LHCN-M2 (cell line): ENCODE results near the gene RAB32. TPM values are rescaled to one million over a fixed set of nuclear protein-coding genes. Genes with fewer than 3 reads are reported as not detected.
A peak's percentile ranks its signal among the peaks of the same experiment; 100 is the strongest.

Source experiments
- DNase-seq: peaks from one replicate; pipeline ENCODE4 v3.0.0-alpha.2; 2012; ENCODE audit warnings: low read depth
- total RNA-seq: library from RNA; depleted of rRNA; stranded (reverse); fragments of >200 nt; gene quantifications from 2 replicates; pipeline ENCODE4 v1.2.3, GENCODE V29; 2014; rRNA removed

Gene RAB32
- total RNA-seq, 1 experiment from 2014 or later, result 72.4 TPM

DNA sequence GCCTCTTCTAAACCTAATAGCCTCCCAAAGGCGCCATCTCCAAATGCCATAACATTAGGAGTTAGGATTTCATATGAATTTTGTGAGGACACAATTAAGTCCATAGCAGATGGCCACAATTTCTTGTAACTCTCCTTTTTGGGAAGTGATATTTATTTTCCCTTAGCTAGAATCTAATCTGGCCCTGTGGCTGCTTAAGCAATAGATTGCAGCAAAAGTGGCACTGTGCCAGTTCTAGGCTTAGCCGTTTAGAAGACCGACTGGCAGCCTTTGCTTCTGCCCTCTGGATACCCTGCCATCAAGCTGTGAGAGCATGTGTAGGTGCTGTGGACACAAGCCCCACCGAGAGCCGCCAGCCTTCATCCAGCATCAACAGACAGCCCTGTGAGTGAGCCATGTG is 39.2 kb downstream of the RAB32 start:
- peak; percentile 12 for DNase-seq

DNA sequence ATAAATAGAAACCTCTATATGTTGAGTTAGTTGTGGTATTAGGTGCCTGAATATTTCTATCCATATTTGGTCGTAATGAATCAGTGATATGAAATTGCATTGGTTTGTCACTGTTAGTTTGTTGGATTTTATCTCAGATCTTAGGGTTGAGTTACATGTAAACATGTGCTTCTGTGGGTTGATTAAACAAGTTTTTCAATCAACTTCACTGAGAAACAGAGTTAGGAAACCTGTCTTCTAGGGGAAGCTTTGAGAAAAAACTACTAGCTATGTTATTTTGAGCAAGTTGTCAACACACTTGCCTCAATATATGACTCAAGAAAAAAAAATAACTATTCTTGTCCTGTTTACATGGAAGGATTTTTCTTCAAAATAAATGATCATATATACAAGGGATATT is 40.3 kb downstream of the RAB32 start:
- no peak for DNase-seq

DNA sequence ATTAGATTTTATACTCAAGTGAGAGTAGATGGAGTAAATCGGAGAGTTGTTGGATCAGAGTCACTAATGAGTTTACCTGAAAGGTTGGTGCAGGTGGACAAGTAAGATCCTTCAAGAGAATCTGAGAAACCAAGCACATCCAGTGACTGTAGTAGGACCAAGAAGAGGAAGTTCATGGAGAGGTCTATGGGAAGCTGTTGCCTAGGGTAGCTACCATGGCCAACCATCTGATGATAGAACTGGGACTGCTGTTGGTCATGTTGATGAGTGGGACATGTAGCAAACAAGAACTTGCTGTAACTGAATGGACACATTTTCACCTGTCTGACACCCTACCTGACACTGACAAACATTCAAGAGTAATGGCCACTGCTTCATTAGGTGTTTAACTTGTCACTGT is 43.8 kb downstream of the RAB32 start:
- no peak for DNase-seq

DNA sequence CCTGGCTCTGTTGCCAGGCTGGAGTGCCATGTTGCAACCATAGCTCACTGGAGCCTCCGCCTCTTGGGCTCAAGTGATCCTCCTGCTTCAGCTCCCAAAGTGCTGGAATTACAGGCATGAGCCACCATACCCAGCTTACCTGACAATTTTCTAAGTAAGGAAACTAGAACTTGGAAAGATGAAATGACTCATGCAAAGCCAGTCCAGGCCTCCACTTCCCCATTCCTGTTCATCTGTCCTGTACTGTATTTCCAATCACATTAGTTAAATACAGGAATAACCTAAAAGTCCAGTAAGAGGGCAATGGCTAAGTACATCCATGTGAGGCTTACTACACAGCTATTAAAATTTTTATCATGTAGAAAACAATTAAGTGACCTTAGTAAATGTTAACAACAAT is 46.9 kb downstream of the RAB32 start:
- DNase-seq, result no peak

DNA sequence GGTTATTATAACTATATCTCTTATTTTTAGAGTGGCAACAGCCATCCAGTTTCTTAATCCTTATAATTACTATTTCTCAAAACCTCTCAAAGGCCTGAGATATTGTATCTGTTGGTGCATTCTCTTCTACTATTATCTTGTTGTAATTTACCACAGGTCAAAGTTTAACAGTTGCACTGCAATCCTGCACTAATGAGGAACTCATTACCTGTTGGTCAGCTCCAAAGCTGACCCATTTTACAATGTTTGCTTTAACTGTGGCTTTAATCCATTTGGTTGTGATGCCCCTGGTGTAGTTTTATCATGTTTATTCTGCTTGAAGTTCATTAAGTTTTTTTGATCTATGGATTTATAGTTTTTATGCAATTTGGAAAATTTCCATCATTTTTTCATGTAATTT is 48.8 kb downstream of the RAB32 start:
- DNase-seq, result no peak

DNA sequence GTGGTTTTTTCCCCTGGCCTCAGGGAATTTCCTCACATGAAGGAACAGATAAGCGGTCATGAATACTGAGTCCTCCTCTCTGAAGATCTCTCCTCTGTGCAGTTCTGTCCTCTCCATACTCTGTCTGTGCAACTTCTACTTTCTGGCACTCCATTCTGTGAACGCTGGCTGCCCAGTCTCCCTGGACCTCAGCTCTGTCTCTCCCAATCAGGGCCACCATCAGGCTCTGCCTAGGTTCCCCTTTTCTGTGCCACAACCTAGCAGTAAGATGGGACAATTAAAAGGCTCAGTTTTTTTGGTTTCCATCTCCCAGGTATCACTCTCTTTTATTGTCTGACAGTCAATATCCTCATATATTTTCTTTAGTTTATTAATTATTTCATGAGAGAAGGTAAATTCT is 50.4 kb downstream of the RAB32 start:
- no peak for DNase-seq

DNA sequence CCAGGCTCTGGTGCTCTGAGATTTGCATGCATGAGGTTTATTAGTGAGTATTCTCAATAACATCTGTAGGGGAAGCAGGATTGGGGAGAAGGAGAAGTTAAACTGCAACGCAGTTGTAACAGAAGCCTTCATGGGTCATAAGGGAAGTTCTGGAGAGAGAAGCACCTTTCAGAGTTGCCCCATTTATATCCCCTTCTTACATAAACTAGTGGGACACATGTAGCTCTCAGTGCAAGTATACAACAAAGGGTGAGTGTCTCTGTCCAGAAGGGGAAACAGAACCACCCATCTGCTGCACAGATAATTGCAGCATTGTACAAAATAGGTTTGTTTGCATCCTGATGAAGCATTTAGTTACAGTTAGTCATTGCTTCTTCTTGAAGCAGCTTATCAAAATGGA is 50.9 kb downstream of the RAB32 start:
- no peak for DNase-seq

DNA sequence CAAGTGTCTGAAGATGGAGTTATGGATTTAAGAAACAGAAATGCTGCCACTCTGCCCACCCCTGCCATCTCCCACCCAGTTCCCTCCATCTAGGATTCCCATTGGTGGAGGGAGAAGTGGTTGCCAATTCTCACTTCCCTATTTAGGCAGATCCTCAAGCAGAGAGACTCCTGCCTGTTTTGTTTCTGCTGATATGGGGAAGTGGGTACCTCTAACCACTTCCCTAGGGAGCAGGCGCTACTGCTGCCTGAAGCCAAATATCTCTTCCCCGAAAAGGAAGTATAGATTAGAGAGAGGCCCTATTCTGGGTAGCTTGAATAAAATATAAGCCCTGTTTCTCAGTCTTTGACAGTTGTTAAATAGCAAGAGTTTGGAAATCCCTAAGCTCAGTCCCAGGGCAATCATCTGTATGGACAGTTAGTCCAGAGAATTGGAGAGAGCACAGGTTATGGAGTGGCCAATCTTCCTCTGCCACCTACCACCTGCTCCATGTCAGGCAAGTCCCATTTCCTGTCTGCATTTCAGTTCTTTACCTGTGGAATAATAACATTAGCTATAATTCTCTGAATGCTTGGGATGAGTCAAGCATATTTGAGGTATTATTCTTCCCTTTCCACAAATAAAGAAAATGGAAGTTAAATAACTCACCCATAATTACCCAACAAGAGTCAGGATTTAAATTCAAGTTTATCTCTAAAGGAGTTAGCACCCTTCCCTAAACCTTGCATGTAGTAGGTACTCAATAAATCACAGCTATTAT is 52.5 kb downstream of the RAB32 start:
- no peak for DNase-seq

DNA sequence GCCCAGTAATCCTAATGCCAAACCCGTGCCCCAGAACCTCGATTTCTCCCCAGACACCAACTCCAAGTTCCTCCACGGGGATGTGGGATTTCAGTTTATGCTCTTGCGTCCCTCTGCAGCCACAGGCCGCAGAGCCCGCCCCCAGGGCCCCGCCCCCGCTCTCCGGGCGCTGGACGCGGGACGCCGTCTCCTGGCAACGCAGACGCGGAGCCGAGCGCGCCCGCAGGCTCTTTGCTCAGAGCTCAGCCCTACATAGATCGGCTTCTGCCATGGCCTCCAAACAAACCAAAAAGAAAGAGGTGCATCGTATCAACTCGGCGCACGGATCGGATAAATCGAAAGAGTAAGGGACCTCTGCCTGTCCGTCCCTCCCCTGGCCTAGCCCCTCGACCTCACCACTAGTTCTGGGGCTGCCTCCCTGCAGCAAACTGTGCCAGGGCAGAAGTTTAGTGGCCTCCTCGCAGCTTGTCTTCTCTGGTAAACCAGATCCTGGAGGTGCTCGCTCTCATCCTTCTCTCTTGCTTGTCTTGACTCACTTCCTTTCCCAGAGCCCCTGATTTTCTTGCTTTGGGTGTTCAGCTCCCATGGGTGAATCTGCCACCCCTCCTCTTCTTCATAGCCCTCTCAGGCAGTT is 55.3 kb downstream of the RAB32 start, which contains the start of gene ADGB:
TSS of gene ADGB (plus strand) at position 201 of the 634 bp plus-strand sequence. CDS start at position 270, 69 bp downstream.
- DNase-seq, result peak; percentile 36

DNA sequence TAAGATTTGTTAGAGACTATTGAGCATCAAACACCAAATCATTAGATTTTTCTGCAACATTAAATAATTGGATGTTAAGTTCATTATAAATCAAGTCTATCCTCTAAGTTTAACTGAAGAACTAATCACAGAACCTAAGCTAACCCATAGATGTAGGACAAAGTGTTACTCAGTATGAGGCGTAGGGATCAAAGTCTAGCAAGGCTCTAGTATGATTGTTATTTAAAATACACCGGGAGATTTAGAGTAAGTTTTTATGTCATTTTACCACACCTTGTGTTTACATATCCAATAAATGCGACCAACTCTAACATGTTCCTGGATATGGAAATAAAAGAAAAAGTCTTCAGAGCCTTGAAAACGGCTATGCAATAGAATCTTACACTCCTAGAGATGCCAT is 57.7 kb downstream of the RAB32 start:
- no peak for DNase-seq

DNA sequence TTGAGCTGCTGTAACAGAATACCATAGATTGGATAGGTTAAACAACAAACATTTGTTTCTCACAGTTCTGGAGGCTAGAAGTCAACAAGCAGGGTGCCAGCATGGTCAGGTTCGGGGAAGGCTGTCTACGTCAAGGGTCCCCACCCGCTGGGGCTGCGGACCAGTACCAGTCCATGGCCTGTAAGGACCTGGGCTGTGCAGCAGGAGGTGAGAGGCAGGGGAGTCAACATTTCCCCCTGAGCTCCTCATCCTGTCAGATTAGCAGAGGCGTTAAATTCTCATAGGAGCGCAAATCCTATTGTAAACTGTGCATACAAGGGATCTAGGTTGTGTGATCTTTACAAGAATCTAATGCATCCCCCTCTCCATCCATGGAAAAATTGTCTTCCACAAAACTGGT is 58.9 kb downstream of the RAB32 start:
- DNase-seq, result no peak

Other genes with a start within 250 kb of the RAB32 start
- gene ADGB, start 55.1 kb downstream of the RAB32 start, total RNA-seq, result not detected in 2 replicates